GM19351 (cell line): Measurements from ENCODE around the gene PIEZO2.

Experiments
- ATAC-seq: cut with Tn5 transposase; IDR thresholded peaks from one replicate; pipeline ENCODE4 v1.9.1; 2021; ENCODE audit warnings: mild to moderate bottlenecking, moderate library complexity; ENCODE audit not compliant: unreplicated experiment

Gene PIEZO2

DNA sequence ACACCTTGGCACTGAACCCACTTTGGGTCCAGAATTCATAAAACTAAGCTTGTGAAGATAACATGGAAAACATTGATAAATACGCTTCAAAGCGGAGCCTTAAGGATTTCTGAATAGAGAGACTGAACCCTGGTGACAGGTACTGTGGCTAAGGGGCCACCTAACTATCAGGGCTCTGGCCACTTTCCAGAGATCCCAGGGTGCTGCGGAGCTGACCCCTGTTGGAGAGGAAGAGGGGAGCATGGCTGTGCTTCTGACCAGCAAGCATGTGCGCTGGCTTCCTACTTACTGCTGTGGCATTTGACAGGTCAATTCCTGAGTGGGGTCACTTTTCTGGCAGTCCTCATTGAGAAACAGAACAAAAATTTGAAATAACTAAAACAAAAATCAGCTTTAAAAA, 395.2 kb downstream of the PIEZO2 start:
- ATAC-seq: no peak

DNA sequence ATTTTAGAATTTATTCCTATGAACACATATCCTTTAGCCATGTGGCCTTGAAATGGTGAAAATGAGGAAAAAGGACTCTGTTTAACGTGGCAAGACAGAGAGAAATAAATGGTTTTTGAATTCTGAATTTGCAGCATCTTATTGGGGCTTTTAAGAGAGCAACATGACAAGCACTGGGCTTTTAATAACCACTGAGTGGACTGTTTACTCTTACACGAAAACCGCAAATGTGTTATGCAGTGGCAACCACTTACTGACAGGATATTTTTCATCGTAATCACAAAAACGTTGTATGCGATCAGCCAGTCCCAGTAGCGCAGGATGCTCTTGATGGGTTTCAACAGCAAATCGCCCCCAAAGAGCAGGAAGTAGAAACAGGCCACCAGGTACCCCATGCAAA, 397.0 kb downstream of the PIEZO2 start:
- ATAC-seq: no peak

DNA sequence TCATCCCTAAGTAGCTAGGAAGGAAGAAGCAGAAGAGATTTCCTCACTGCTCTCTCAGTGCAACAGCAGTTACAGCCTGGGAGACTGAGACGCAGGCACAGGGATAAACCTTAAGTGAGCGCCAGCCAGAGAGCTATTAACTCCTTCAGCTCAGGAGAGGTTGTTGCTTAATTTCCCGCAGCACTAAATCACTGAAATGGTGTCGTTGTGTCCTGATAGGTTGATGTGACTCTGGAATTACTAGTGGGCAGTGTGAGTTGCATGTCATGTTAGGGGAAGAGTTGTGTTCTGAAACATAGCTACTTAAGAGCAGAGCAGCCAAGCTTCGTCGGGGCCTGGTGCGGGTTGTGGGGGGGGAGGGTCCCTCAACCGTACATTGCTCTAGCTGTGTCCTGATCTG, 397.7 kb downstream of the PIEZO2 start:
- ATAC-seq: no peak

DNA sequence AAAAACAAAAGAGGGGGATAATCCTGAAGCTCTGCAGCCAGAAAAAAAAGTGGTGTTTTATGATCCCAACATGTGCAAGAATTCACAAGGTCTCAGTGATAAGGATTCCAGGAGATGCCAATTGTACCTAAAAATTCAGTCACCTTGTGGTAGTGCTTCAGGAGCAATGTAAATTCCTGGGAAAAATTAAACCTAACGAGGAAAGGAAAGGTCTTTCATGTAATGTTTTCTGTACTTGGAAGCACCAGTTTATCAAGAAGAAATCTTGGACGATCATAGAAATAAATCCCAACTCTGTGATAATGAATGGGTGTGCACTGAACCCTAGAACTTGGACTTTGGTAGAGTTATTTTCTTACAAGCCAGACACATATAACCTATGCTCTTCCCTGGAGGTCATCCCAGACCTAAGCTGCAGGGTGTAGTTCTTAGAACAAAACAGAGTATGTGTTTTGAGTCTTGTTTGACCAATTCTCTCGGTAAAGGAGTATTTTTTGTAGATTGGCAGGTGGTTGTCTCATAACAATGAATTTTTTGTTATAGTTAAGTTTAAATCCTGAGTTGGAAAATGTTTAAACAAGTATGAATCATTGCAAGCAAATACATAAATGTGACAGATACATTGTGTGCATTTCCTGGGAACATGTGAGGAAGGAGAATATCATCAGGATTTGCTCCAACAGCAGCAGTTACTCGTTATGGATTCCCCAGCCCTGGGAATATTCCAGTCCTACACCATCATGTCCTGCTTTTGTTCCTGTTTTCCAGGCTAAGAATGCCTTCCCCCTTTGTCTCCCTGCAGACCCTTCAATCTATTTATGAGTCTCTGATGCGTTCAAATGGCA, 399.0 kb downstream of the PIEZO2 start:
- no peak for ATAC-seq

DNA sequence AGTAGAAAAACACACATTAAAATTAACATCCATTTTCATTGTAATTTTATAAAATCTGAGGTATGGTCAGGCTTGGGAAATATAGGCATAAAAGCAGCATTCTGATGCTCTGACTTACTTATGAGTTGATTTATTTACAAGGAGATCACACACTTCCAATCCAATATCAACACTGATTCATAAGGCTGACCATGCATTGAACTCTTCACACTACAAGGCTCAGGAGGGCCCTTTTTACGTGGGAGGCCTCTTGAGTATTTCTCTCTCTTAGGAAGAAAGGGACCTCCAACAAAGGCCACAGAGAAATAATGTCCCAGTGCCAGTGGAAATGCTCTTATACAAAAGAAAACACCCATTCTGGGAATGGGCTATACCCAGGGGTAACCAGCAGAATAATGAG, 400.7 kb downstream of the PIEZO2 start:
- ATAC-seq: no peak

DNA sequence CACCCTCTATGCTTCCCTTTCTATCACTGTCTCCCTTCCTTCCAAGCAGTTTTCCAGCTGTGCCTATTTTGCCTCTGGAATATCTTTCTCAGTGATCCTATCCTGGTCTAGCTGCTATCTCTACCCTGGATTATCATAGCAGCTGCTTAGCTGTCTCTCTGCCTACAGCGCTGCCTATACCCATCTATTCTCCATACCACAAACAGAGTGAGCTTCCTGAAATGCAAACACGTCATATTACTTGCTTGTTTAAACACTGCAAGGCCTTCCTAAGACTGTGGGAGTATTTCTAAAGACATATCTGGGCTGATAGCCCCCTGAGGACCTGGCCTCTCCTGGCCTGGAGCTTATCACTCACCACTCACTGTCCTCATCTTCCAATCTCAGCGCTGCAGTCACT, 403.4 kb downstream of the PIEZO2 start:
- ATAC-seq: no peak

DNA sequence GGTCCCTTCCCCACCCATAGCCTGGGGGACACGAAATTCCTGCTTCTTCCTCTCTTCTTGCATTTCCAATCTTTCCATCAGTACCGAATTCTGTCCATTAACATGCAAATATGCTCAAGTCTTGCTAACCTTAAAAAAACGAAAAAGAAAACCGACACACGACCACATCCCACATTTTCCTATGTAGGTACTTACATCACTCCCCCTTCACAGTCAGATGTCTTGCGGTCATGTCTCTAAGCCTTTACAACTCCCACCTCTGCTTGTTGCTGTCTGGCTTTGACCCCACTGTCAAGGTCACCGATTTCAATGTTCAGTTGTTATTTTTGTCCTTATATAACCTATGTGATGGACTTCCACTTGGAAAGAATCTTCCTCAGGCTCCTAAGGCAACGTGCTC, 404.1 kb downstream of the PIEZO2 start:
- ATAC-seq: no peak

DNA sequence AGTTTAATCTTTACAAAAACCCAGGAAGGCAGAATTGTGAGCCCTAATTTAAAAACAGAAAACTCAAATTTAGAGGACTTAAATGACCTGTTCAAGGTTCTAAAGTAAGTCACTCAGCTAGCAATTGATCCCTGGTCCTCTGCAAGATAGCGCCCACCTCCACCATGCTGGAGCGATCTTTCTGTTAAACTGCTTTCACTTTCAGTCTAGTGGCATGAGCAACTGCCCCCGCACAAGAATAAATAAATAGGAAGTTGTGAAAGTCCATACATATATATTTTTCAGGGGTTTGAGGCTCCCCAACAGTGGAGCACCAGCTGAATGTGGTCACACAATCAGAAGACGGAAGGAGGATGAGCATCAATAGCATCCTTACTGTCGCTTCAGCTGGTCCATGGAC, 405.6 kb downstream of the PIEZO2 start:
- ATAC-seq: no peak

DNA sequence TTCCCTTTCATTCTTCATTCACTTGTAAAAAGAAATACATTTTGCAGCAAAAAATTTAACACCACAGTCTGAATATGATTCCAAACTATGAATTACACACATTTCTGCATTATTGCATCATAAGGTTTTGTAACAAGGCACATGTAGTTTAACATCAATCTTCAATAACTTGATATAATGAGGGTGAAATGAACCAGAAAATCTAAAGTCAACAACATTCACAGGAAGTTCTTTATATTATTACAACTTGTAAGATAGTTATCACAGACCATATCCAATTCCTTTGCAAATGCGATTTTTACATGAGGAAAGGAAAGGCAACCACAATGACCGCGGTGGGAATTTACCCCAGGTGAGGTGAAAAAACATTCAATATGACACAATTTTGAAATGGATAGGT, 410.2 kb downstream of the PIEZO2 start:
- no peak for ATAC-seq

DNA sequence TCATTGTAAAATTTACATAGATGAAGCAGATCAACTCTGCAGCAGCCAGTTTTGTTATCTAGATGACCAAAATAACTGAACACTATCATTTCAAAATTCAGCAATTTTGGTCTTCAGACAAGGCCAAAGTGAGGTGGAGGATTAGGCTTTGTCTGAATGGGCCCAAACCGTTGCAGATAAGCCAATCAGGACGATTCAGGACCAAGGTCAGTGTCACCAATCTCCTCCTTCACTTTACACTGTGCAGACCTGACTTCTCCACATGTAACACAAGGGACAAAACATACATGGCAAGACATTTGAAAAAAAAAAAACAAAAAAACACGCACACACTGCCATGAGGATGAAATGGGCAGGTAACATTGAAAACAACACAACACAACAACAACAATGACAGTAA, 412.4 kb downstream of the PIEZO2 start:
- ATAC-seq: no peak

DNA sequence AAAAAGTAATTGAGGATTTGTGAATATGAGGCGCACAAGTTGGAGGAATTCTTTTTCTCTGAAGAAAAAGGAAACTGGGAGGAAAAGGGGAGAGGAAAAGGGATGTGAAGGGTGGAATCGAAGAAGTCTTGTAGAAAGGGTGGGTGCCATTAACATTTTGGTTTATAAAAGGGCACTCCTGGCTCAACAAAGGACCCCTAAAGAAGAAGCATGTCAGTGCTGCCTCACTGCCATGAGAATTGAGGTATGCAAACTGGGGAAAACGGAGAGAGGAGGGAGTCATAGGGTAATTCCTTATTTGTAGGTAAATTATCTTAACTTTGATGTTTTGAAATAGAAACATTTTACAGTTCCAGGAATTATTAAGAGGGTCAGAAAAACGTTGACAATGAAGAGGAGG, 416.4 kb downstream of the PIEZO2 start:
- no peak for ATAC-seq

DNA sequence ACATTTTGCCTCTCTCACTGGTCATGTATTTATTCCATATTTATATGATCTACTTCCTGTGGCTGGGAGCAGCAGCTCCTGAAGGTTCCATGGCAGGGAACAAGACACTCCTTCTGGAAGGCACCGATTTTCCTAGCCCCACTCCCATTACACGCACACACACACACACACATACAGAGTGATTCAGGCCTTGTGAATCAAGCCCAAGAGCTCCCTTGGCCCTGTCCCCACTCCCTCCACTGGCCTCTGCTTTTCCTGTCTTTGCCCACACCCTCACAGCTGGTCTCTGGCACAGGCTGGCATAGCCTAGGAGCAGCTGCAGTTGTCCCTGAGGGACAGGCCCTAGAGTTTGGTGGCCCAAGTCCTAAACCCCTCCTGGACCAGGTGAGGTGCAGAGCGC, 421.9 kb downstream of the PIEZO2 start:
- no peak for ATAC-seq

DNA sequence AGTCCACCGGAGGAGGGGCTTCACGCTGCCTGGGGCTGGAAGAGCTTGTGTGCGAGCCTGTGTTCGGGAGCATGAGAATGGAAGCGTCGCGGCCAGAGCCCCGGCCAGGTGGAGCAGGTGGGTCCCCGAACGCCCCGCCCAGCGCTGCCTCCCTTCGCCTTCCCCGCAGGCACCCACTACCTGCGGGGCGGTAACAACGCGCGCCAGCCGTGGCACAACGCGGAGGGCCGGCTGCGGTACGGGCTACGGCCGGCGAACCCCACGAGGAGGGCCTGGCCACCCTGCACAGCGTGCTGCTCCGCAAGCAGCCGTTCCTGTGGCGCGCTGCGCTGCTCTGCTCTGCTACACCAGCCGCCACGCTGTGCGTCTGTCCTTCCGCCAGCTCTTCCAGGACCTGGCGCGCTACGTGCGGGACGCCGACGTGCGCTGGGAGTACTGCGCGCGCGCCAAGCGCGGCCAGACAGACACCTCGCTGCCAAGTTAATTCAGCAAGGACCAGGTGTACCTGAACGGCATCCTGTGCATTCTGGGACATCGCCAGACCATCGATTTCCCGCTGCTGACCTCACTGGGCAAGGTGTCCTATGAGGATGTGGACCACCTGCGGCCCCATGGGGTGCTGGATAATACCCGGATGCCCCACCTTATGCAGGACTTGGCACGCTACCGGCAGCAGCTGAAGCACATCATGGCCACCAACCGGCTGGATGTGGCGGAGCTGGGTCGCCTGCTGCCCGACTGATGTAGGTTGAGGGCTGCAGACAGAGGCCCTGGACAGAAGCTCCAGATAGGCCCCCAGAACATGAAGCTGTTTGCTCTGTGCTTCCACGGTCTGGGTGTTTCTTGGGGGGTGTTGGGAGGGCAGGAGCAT, 422.9 kb downstream of the PIEZO2 start:
- no peak for ATAC-seq

DNA sequence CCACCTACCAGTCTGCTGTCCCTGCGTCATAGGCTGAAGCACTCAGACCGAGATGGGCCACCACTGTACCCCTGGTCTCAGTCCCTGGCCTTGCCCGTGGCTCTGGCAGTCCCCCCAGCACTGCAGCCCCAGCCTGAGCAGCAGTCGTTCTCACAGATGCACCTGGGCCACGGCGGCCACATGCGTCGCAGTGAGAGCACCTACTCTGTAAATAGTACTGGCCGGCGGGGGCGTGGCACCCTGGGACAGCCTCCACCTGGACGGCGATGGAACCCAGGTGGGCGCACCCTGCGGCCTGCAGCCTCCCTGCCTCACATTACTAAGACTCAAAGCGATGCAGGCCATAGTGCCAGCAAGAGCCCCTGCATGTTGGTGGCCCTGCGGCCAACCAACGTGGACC, 424.7 kb downstream of the PIEZO2 start:
- ATAC-seq: no peak

DNA sequence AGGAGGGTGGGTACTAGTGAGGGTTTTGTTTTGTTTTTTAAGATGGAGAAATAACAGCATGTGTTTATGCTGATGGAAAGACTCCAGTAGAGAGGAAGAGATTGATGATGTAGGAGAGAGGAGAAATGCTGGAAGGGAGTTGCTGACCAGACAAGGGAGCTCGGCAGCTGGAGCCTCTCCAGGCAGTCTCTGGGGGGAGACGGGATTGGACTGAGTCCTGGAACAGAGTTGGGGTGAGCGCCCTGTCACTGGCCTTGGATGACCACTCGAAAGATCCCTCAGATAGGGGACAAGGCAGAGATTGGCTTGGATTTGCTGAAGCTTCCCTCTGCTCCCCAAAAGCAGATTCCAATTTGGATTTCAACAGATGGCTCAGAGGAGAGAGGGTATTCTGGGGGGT, 425.9 kb downstream of the PIEZO2 start:
- ATAC-seq: no peak

DNA sequence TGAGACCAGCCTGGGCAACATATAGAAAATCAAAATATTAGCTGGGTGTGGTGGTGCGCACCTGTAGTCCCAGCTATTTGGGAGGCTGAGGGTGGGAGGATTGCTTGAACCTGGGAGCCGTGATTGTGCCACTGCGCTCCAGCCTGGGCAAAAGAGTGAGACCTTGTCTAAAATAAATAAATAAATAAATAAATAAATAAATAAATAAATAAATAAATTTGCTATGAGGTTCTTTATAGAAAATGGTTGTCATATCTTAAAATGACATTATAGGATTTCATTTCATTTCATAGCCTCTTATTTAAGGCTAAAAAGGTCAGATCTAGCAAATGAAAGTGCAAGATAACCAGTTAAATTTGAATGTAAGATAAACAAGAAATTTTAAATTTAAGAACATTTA, 430.6 kb downstream of the PIEZO2 start:
- ATAC-seq: no peak

DNA sequence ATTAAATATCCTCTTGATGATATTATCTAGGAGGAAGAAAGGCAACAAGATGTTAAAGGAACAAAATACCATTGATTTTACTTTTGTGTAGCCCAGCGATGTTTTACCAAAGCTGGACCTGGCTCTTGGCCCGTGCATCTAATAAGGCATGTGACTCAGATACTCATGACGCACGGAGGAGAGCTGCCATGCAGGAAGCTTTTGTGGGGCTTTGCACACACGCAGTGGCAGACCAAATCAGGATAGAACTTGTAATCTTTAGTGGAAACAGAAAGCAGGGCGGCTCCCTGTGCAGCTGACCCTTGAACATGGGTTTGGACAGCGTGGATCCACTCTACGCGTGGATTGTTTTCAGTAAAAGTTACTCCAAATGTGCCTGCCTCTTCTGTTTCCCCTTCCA, 433.6 kb downstream of the PIEZO2 start:
- no peak for ATAC-seq

DNA sequence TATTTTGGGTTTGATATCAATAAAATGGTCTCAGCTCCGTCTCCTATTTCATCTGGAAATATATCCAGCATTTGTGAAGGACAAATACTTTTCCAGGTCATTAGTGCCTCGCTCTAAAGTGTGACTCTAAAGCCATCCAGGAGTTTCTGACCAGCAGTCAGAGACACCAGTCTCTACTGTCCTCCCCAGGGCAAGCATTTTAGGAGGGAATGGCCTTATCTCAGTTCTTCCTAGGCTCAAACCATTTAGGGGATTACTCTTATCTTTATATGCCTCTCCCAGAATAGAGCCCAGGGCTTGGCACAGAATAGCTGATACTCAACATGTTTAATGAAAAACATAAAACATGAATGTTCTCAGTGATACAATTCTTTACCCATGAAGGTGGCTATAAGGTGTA, 436.0 kb downstream of the PIEZO2 start:
- ATAC-seq: no peak

DNA sequence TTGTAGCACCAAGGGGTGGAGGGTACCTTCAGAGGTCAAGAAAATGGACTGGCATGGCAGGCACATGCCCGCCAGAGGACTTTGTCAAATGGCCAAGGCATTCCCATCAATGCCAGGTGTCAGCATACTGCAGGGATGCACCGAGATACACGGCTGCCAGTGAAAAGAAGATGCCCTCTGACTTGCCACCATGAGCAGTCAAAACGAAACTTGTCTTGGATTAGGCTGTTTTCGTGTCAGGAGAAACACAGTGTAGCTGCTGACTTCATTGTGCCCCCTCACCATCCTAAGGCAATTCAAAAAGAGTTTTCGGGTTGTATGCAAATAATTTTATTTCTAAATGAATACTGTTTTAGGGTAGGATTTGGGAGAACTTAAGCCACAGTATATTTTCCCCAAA, 442.1 kb downstream of the PIEZO2 start:
- ATAC-seq: no peak

DNA sequence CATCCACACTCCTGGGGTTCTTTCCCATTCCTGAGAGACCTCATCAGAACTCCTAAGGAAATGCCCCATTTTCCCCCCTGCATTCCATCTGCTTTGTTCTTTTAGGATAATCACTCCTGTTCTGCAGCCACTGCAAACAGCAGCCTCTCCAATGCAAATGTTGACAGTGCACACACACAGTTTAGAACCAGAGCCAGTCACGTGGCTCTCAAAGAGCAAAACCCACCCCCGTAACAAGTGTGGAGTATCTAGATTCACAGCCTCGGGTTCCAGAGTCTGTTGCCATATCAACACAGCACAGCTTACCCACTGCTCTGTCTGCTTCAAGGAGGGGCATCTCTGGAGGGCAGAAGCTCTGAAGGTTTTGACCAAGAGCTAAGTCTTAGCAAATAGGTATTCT, 443.6 kb downstream of the PIEZO2 start:
- ATAC-seq: no peak

DNA sequence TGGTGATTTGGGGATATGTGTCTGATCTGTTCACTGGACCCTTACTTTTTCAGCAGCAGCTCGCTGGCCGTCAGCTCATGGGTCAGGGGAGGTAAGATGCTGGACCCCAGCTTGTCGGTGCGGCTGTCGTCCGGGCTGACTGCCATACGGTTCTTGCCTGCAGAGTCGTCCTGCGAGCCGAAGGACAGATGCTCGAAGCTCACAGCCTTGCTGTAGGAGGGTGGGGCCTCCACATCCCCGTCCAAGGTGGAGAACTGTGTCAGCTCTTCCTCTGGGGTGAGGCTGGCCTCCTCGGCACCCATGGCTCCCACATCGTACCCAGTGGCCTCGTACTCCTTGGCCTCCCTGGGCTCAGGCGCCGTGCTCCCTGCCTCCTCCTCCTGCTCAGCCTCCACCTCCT, 444.1 kb downstream of the PIEZO2 start:
- no peak for ATAC-seq

DNA sequence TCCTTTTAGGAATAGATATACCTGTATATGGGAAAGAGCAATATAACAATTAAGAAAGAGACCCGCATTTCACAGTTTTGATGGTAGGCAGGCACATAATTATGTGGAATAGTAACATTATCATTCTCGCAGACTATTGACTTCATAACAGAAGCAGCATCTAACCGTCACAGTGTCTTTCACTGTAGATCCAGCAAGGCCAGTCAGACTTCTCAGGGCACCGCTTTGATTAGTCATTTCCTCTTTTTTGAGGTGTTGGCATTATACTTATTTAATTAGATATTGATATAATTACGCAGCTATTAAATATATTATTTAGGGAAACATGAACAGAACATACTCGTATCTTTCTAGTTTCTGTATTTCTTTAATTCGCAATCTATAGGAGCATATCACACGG, 447.2 kb downstream of the PIEZO2 start:
- ATAC-seq: no peak
